ENCODE results near the gene CCDC85C. TPM values are rescaled to one million over a fixed set of nuclear protein-coding genes. Genes with fewer than 3 reads are reported as not detected.

Gene CCDC85C
- total RNA-seq, 1 experiment from 2014 or later, result 42.3 TPM

DNA sequence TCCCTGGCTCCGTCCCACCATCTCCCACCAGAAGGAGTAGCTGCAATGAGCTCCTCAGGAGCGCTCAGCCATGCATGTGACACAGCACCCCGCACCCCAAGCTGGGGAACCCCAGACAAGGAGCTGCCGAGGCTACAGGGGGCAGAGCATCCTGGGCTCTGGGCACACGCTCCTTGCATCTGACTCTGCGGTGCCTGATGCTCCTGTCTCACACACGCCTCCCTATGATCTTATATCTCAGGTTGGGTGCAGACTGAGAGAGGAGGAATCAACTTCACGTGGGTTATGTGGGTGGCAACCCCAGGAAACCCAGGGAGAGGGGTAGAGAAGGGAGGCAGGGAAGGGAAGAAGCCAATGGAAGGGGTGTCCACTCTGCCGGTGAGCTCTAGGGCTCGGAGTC, 62.8 kb downstream of the CCDC85C start:
- DNase-seq (ENCODE audit: low read depth, low spot score) (no peak), ATAC-seq (no peak)
- no peaks in the 10 kb centered on the region for H3K27me3 ChIP-seq (ENCODE audit: insufficient read depth, low read length)
- POLR2A ChIA-PET, result no interaction called here
- RAD21 ChIA-PET (ENCODE audit: low non-redundant PET in 1 of 2, low total read pairs in 2 of 2, uncharacterized antibody in 2 of 2, unreplicated experiment in 2 of 2), result no interaction called here
- TF ChIP-seq JUND (IDR thresholded peaks at IDR 0.05), result no peak
- TF ChIP-seq, protein P1, sequence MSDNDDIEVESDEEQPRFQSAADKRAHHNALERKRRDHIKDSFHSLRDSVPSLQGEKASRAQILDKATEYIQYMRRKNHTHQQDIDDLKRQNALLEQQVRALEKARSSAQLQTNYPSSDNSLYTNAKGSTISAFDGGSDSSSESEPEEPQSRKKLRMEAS (IDR thresholded peaks at IDR 0.05), result no peak
- TF ChIP-seq SP1 (IDR thresholded peaks at IDR 0.05; ENCODE audit: low read depth), result no peak
- TF ChIP-seq TCF7L2 (IDR thresholded peaks at IDR 0.05; ENCODE audit: borderline replicate concordance, extremely low read depth, insufficient read depth, insufficient read length), result no peak
- TF ChIP-seq CBX3 (IDR thresholded peaks at IDR 0.05; ENCODE audit: low read depth), result no peak
- no peak for TF ChIP-seq RAD21 (IDR thresholded peaks at IDR 0.05; ENCODE audit: low read depth)
- TF ChIP-seq POLR2AphosphoS5 (IDR thresholded peaks at IDR 0.05; ENCODE audit: low read depth, low read length), result no peak
- no peak for TF ChIP-seq CEBPB (IDR thresholded peaks at IDR 0.05; ENCODE audit: low read depth)
- intact Hi-C loops (cut with micrococcal nuclease), result no loop called here
- H3K9me3 ChIP-seq (ENCODE audit: control insufficient read depth in 1 of 2, insufficient read depth in 1 of 2, low read depth in 1 of 2, low read length in 2 of 2), result no peaks in the 10 kb centered on the region
- H3K9me2 ChIP-seq (ENCODE audit: insufficient read depth), result no peaks in the 10 kb centered on the region
- no peak overlapping the region for H3K9ac ChIP-seq (ENCODE audit: low read length)
- H2AFZ ChIP-seq (ENCODE audit: low read depth, low read length, poor library complexity, severe bottlenecking), result no peak overlapping the region
- CTCF ChIA-PET, result no interaction called here
- peaks cover 18 to 35% of the 10 kb centered on the region in 2 experiments for H3K4me1 ChIP-seq (ENCODE audit: control insufficient read depth in 1 of 2, insufficient read depth in 2 of 2, low read length in 2 of 2)
- H4K20me1 ChIP-seq (ENCODE audit: insufficient read depth), result no peaks in the 10 kb centered on the region
- peaks cover 47% of the 10 kb centered on the region for H3K79me2 ChIP-seq (ENCODE audit: insufficient read depth, low read length)
- BruUV-seq (replicated peaks), result no TSS peak
- H3K4me3 ChIP-seq (replicated peaks in 1 of 2; ENCODE audit: low read depth in 1 of 2, low read length in 2 of 2), result no peak overlapping the region
- H3K36me3 ChIP-seq (ENCODE audit: control insufficient read depth in 1 of 2, insufficient read depth in 2 of 2, low read length in 2 of 2), result no peaks in the 10 kb centered on the region
- no peak overlapping the region for H3K27ac ChIP-seq (ENCODE audit: low read depth, low read length)
- H3K4me2 ChIP-seq (ENCODE audit: low read length), result no peak overlapping the region

DNA sequence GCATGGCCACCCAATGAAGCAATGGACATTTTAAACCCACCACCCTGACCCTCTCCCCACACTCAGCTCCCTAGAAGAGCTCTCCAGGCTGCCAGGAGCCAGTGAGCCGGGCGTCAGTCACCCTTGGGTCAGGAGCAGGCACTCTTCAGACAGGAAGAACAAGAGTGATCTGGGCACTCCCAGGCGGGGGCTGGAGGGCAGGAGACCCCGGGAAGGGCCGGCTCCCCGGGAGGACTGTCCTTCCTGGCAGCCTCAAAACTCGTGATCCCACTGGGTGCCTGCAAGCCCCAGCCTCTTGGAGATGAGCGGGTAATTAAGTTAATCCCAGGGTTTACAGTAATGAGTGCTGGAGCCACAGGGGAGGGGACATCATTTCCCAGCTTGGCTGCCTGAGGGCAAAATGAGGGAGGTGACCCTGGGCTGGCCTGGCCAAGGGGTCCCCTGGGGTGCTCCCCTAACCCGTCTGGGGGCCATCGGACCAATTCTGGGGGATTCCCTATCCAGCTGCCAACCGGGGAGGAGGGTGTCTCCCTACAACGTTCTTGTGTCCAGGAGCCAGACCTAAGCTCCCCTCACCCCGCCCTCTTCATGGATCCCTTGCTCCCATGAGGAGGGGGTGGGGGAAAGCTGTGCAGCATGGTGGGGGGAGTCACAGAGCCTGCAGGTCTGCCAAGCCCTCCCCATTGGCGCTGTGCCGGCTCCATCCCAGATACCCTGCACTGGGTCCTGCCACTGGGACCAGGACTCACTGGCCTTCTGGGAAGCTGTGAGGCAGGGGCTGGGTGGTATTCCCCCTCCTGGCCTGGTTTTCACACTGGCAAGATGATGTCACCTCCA, 63.6 kb downstream of the CCDC85C start:
- H2AFZ ChIP-seq (ENCODE audit: low read depth, low read length, poor library complexity, severe bottlenecking), result no peak overlapping the region
- CTCF ChIA-PET, result no interaction called here
- BruUV-seq (replicated peaks), result no TSS peak
- H3K9me2 ChIP-seq (ENCODE audit: insufficient read depth), result no peaks in the 10 kb centered on the region
- RAD21 ChIA-PET (ENCODE audit: low non-redundant PET in 1 of 2, low total read pairs in 2 of 2, uncharacterized antibody in 2 of 2, unreplicated experiment in 2 of 2), result no interaction called here
- DNase-seq (ENCODE audit: low read depth, low spot score), result no peak
- no peak overlapping the region for H3K9ac ChIP-seq (ENCODE audit: low read length)
- intact Hi-C loops (cut with micrococcal nuclease), result no loop called here
- POLR2A ChIA-PET, result no interaction called here
- no peak overlapping the region for H3K4me2 ChIP-seq (ENCODE audit: low read length)
- no peaks in the 10 kb centered on the region for H3K36me3 ChIP-seq (ENCODE audit: control insufficient read depth in 1 of 2, insufficient read depth in 2 of 2, low read length in 2 of 2)
- peaks cover 47% of the 10 kb centered on the region for H3K79me2 ChIP-seq (ENCODE audit: insufficient read depth, low read length)
- no peak for ATAC-seq
- no peaks in the 10 kb centered on the region for H4K20me1 ChIP-seq (ENCODE audit: insufficient read depth)
- no peak overlapping the region for H3K4me3 ChIP-seq (replicated peaks in 1 of 2; ENCODE audit: low read depth in 1 of 2, low read length in 2 of 2)
- H3K27me3 ChIP-seq (ENCODE audit: insufficient read depth, low read length), result no peaks in the 10 kb centered on the region
- TF ChIP-seq EGR1 (IDR thresholded peaks at IDR 0.05; ENCODE audit: low read depth) (no peak), EZH2 (IDR thresholded peaks at IDR 0.05) (no peak)
- H3K9me3 ChIP-seq (ENCODE audit: control insufficient read depth in 1 of 2, insufficient read depth in 1 of 2, low read depth in 1 of 2, low read length in 2 of 2), result no peaks in the 10 kb centered on the region
- H3K4me1 ChIP-seq (ENCODE audit: control insufficient read depth in 1 of 2, insufficient read depth in 2 of 2, low read length in 2 of 2), result peaks cover 18 to 35% of the 10 kb centered on the region in 2 experiments
- H3K27ac ChIP-seq (ENCODE audit: low read depth, low read length), result no peak overlapping the region

Measured in HCT116 (cell line).